ENCODE measurements around the gene SOCS6. TPM values are rescaled to one million over a fixed set of nuclear protein-coding genes. Genes with fewer than 3 reads are reported as not detected.
"Not testable (repeated sequence)": the region's sequence is repeated elsewhere in the genome, so short reads cannot be mapped to it uniquely, and the experiment has no call there.

The SOCS6 gene
- total RNA-seq, 1 experiment from 2014 or later = 17.6 TPM

- DNase-seq (ENCODE audit: low spot score) = no peak
These were observed 67.0 kb downstream of the SOCS6 start for GRCh38 chr18:70355620-70356385.

- DNase-seq (ENCODE audit: low spot score) = peak; percentile 90
These were observed 69.2 kb downstream of the SOCS6 start for GRCh38 chr18:70358105-70358406.

GRCh38 chr18:70359071-70359470, 70.2 kb downstream of the SOCS6 start:
- DNase-seq (ENCODE audit: low spot score) = no peak

- DNase-seq (ENCODE audit: low spot score) = no peak
These were observed 73.4 kb downstream of the SOCS6 start for GRCh38 chr18:70362258-70362657.

- DNase-seq (ENCODE audit: low spot score) = no peak
These were observed 75.0 kb downstream of the SOCS6 start for GRCh38 chr18:70363861-70364260.

GRCh38 chr18:70365361-70365760, 76.5 kb downstream of the SOCS6 start:
- no peak for DNase-seq (ENCODE audit: low spot score)

- no peak for DNase-seq (ENCODE audit: low spot score)
These were observed 77.3 kb downstream of the SOCS6 start for GRCh38 chr18:70366174-70366573.

- DNase-seq (ENCODE audit: low spot score) = no peak
These were observed 77.8 kb downstream of the SOCS6 start for GRCh38 chr18:70366670-70367069.

GRCh38 chr18:70367344-70367743, 78.5 kb downstream of the SOCS6 start:
- not testable (repeated sequence) for DNase-seq (ENCODE audit: low spot score)

GRCh38 chr18:70368903-70369302, 80.1 kb downstream of the SOCS6 start:
- DNase-seq (ENCODE audit: low spot score) = peak; percentile 3

GRCh38 chr18:70370762-70371733, 82.2 kb downstream of the SOCS6 start:
- DNase-seq (ENCODE audit: low spot score) = no peak

GRCh38 chr18:70371908-70372307, 83.1 kb downstream of the SOCS6 start:
- no peak for DNase-seq (ENCODE audit: low spot score)

GRCh38 chr18:70372450-70373041, 83.7 kb downstream of the SOCS6 start:
- DNase-seq (ENCODE audit: low spot score) = no peak

- peak; percentile 92 for DNase-seq (ENCODE audit: low spot score)
These were observed 84.2 kb downstream of the SOCS6 start for GRCh38 chr18:70373042-70373519.

GRCh38 chr18:70374154-70374553, 85.3 kb downstream of the SOCS6 start:
- DNase-seq (ENCODE audit: low spot score) = no peak

- no peak for DNase-seq (ENCODE audit: low spot score)
These were observed 87.5 kb downstream of the SOCS6 start for GRCh38 chr18:70376137-70376913.

GRCh38 chr18:70376914-70377258, 88.0 kb downstream of the SOCS6 start:
- no peak for DNase-seq (ENCODE audit: low spot score)

- no peak for DNase-seq (ENCODE audit: low spot score)
These were observed 88.5 kb downstream of the SOCS6 start for GRCh38 chr18:70377317-70377799.

- DNase-seq (ENCODE audit: low spot score) = no peak
These were observed 89.2 kb downstream of the SOCS6 start for GRCh38 chr18:70377857-70378701.
